Liver (tissue), 9 donors: ENCODE results near the gene RAB3GAP2. TPM values are rescaled to one million over a fixed set of nuclear protein-coding genes. Genes with fewer than 3 reads are reported as not detected.

Experiments
- DNase-seq: peaks from one replicate; pipeline ENCODE4 v3.0.0-alpha.2; 2017; ENCODE audit warnings: low spot score
- H3K27ac ChIP-seq, 2 donors: one replicate each; pipeline ENCODE4 v1.7.0; 2013; ENCODE audit warnings: inconsistent platforms in 2 of 2, low read length in 2 of 2, control low read depth in 1 of 2, low read depth in 1 of 2, mild to moderate bottlenecking in 1 of 2
- H3K27me3 ChIP-seq, 4 donors: one replicate each; pipeline versions ENCODE4 v1.6.1 to v1.7.0; 2013; ENCODE audit warnings: low read length in 3 of 4, inconsistent platforms in 1 of 4, mild to moderate bottlenecking in 1 of 4, moderate library complexity in 1 of 4; ENCODE audit not compliant: control insufficient read depth in 4 of 4, insufficient read depth in 4 of 4
- H3K36me3 ChIP-seq, 4 donors: one replicate each; pipeline versions ENCODE4 v1.6.1 to v1.7.0; 2013; ENCODE audit warnings: low read length in 3 of 4, mild to moderate bottlenecking in 3 of 4, low read depth in 1 of 4, moderate library complexity in 1 of 4; ENCODE audit not compliant: control insufficient read depth in 4 of 4, insufficient read depth in 3 of 4
- H3K4me1 ChIP-seq, 4 donors: one replicate each; pipeline versions ENCODE4 v1.6.1 to v1.7.0; 2013; ENCODE audit warnings: low read length in 3 of 4, mild to moderate bottlenecking in 3 of 4, moderate library complexity in 1 of 4; ENCODE audit not compliant: control insufficient read depth in 4 of 4, insufficient read depth in 4 of 4
- H3K4me3 ChIP-seq, 3 donors: one replicate each; pipeline versions ENCODE4 v1.6.1 to v1.7.0; 2013; ENCODE audit warnings: low read length in 3 of 3, control low read depth in 1 of 3, low read depth in 1 of 3, mild to moderate bottlenecking in 1 of 3
- H3K9ac ChIP-seq, 2 donors: one replicate each; pipeline ENCODE4 v1.7.0; 2013; ENCODE audit warnings: low read length in 2 of 2, mild to moderate bottlenecking in 2 of 2, moderate library complexity in 2 of 2, control low read depth in 1 of 2, low read depth in 1 of 2
- H3K9me3 ChIP-seq, 4 donors: one replicate each; pipeline versions ENCODE4 v1.6.1 to v1.7.0; 2013; ENCODE audit warnings: low read length in 3 of 4; ENCODE audit not compliant: control insufficient read depth in 4 of 4
- EGR1 ChIP-seq, 2 donors: IDR thresholded peaks; 2 replicates each; pipeline ENCODE4 v1.6.1; 2016 to 2018; ENCODE audit warnings: antibody characterized with exemption in 2 of 2, low read depth in 2 of 2
- FOXA1 ChIP-seq: IDR thresholded peaks from 2 replicates; pipeline ENCODE4 v1.6.1; 2016; ENCODE audit warnings: antibody characterized with exemption
- FOXA2 ChIP-seq: IDR thresholded peaks from 2 replicates; pipeline ENCODE4 v1.6.1; 2016; ENCODE audit warnings: antibody characterized with exemption
- GABPA ChIP-seq, 2 donors: IDR thresholded peaks in 1 of 2; conservative IDR thresholded peaks in 1 of 2; 2 replicates each; pipeline ENCODE4 v1.6.1; 2016; ENCODE audit warnings: antibody characterized with exemption in 2 of 2, mild to moderate bottlenecking in 1 of 2, moderate library complexity in 1 of 2
- HNF4G ChIP-seq: IDR thresholded peaks from 2 replicates; pipeline ENCODE4 v1.6.1; 2016; ENCODE audit warnings: antibody characterized with exemption
- RAD21 ChIP-seq, 2 donors: IDR thresholded peaks; 2 replicates each; pipeline ENCODE4 v1.6.1; 2016; ENCODE audit warnings: antibody characterized with exemption in 2 of 2, mild to moderate bottlenecking in 2 of 2
- RXRA ChIP-seq, 2 donors: IDR thresholded peaks; 2 replicates each; pipeline ENCODE4 v1.6.1; 2017 to 2018; ENCODE audit warnings: antibody characterized with exemption in 2 of 2, mild to moderate bottlenecking in 1 of 2
- SP1 ChIP-seq: IDR thresholded peaks from 2 replicates; pipeline ENCODE4 v1.6.1; 2018; ENCODE audit warnings: antibody characterized with exemption, mild to moderate bottlenecking
- YY1 ChIP-seq: IDR thresholded peaks from 2 replicates; pipeline ENCODE4 v1.6.1; 2016; ENCODE audit warnings: antibody characterized with exemption, mild to moderate bottlenecking
- WGBS: extraction: QIAGEN DNeasy Blood & Tissue Kit; methylation state at CpG from one replicate; pipeline ENCODE4 v1.1.7; 2013; 5-methylcytosine and 5-hydroxymethylcytosine counted together
- polyA plus RNA-seq, 2 donors: library from polyadenylated mRNA; stranded (reverse) in 1 of 2; unstranded in 1 of 2; fragments of 200-250 nt in 1 of 2; fragments of >200 nt in 1 of 2; fragmentation: Nextera tagmentation in 1 of 2; extraction: Ambion mirVana in 1 of 2; gene quantifications; one replicate each; pipeline versions ENCODE4 v1.2.1 to v1.2.3, GENCODE V29; 2013 to 2015
- total RNA-seq, 2 donors: library from RNA; depleted of rRNA; stranded (reverse); fragments of >200 nt; gene quantifications; one replicate each; pipeline ENCODE4 v1.2.3, GENCODE V29; 2014
- TF ChIP-seq, protein P1 (sequence below): IDR thresholded peaks from 2 replicates; pipeline ENCODE4 v1.6.1; 2016; ENCODE audit warnings: antibody characterized with exemption
- TF ChIP-seq, protein P2 (sequence below): fragments of 150-350 bp; IDR thresholded peaks from 2 replicates; pipeline ENCODE4 v1.5.1; 2017; ENCODE audit warnings: improper control_type of control experiment, low read depth, low read length; ENCODE audit not compliant: missing input control
- TF ChIP-seq, protein P3 (sequence below): IDR thresholded peaks from 2 replicates; pipeline ENCODE4 v1.6.1; 2016; ENCODE audit warnings: antibody characterized with exemption, mild to moderate bottlenecking
- donor health status: healthy.
- donor health status: healthy.
- donor health status: healthy.
- donor health status: healthy.
- donor health status: healthy.

Gene RAB3GAP2
- total and polyA plus RNA-seq, 4 donors, result 5.3 to 24.0 (median 11.4) TPM

DNA sequence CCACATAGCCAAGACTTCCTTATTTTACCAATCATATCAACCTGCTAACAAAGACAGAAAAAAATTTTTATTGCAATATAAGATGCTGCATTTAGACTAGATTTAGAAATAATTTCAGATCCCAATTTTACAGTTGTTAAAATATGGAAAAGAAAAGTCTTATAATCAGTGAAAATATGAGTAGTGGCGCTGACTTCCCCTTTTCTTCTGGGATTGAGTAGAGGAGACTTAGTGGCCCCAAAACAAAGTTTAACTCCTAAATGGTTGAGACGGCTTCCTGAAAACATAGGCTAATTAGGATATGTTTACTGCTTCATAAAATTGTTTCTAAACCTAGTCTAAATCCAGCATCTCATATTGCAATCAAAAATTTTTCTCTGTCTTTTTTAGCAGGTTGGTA, 68.4 kb downstream of the RAB3GAP2 start (continued):
- TF ChIP-seq, protein P1, sequence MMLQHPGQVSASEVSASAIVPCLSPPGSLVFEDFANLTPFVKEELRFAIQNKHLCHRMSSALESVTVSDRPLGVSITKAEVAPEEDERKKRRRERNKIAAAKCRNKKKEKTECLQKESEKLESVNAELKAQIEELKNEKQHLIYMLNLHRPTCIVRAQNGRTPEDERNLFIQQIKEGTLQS, result no peak
- TF ChIP-seq YY1 (no peak), HNF4G (no peak), RXRA (IDR thresholded peaks at IDR 0.05) (no peak)

DNA sequence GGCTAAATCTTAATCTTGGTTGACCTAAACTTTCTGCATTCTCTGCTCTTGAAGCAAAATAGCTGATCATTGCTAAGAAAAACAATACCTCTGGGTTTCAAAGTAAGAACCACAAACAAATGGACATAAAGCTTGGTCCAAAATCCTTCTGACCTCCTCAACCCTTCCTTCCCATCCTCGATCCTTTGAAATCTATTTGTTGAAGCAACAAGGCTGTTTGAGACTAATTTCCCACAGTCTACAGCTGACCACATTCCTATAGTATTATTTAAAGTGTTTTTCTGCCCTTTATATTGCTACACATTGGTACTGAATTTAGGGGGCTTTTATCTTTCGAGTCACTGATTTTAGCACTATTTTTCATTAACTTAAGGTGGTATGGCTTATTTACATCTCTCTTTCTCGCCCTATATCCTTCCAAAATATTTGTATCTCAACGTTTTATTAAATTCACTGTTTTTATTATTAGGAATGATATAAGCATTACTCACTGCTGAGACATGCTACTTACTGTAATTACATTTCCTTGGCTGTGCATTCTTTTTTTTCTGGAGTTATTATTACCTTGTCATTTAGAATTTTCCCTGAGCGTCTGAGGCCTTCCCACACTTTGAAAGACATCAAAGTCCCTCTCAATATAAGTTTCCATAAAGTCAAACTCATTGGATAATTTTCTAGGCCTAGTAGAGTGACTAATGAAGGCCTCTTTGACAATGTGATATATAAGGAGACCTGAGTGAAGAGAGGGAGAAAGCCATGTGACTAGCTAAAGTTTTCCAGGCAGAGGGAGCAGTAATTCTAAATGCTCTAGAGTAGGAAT, 73.9 kb downstream of the RAB3GAP2 start:
- Histone ChIP-seq H3K9ac (no peak overlapping the region), H3K4me1 (no peaks in the 10 kb centered on the region), H3K36me3 (peaks cover 8 to 39% (median 24%) of the 10 kb centered on the region in 4 donors), H3K9me3 (no peaks in the 10 kb centered on the region), H3K27me3 (no peaks in the 10 kb centered on the region), H3K4me3 (no peak overlapping the region), H3K27ac (no peak overlapping the region)
- no peak for DNase-seq
- WGBS, result 96% methylated on average over 5 of the region's 5 CpGs
- TF ChIP-seq, protein P2, sequence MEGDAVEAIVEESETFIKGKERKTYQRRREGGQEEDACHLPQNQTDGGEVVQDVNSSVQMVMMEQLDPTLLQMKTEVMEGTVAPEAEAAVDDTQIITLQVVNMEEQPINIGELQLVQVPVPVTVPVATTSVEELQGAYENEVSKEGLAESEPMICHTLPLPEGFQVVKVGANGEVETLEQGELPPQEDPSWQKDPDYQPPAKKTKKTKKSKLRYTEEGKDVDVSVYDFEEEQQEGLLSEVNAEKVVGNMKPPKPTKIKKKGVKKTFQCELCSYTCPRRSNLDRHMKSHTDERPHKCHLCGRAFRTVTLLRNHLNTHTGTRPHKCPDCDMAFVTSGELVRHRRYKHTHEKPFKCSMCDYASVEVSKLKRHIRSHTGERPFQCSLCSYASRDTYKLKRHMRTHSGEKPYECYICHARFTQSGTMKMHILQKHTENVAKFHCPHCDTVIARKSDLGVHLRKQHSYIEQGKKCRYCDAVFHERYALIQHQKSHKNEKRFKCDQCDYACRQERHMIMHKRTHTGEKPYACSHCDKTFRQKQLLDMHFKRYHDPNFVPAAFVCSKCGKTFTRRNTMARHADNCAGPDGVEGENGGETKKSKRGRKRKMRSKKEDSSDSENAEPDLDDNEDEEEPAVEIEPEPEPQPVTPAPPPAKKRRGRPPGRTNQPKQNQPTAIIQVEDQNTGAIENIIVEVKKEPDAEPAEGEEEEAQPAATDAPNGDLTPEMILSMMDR, result no peak
- TF ChIP-seq, protein P1, result no peak
- TF ChIP-seq SP1 (no peak), FOXA1 (no peak), FOXA2 (no peak), EGR1 (IDR thresholded peaks at IDR 0.05; ENCODE audit: low read depth in 2 of 2) (no peak)
- TF ChIP-seq, protein P3, sequence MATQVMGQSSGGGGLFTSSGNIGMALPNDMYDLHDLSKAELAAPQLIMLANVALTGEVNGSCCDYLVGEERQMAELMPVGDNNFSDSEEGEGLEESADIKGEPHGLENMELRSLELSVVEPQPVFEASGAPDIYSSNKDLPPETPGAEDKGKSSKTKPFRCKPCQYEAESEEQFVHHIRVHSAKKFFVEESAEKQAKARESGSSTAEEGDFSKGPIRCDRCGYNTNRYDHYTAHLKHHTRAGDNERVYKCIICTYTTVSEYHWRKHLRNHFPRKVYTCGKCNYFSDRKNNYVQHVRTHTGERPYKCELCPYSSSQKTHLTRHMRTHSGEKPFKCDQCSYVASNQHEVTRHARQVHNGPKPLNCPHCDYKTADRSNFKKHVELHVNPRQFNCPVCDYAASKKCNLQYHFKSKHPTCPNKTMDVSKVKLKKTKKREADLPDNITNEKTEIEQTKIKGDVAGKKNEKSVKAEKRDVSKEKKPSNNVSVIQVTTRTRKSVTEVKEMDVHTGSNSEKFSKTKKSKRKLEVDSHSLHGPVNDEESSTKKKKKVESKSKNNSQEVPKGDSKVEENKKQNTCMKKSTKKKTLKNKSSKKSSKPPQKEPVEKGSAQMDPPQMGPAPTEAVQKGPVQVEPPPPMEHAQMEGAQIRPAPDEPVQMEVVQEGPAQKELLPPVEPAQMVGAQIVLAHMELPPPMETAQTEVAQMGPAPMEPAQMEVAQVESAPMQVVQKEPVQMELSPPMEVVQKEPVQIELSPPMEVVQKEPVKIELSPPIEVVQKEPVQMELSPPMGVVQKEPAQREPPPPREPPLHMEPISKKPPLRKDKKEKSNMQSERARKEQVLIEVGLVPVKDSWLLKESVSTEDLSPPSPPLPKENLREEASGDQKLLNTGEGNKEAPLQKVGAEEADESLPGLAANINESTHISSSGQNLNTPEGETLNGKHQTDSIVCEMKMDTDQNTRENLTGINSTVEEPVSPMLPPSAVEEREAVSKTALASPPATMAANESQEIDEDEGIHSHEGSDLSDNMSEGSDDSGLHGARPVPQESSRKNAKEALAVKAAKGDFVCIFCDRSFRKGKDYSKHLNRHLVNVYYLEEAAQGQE, result no peak

DNA sequence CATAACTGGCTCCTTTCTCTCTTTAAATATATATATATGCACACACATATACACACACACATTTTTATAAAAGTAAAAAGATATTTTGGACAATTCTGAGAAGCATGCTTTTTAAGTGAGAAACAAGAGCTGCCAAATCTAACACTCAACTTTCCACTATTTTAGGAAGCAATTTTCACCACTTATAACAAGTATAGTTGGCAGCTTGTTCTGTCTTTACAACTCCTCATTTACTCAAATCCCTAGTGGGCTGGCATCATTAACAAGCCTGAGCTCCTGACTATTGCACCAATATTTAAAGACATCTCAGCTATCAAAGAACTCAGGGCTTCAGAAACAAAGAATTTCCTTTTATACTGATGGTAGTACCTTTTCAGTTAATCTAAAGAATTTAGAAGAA, 76.6 kb downstream of the RAB3GAP2 start:
- H3K36me3 ChIP-seq, result peaks cover 8 to 50% (median 35%) of the 10 kb centered on the region in 4 donors

More for the DNA sequence above, 76.6 kb downstream of the RAB3GAP2 start:
- no peak overlapping the region for H3K4me3 ChIP-seq
- H3K27ac ChIP-seq, result no peak overlapping the region
- H3K4me1 ChIP-seq, result no peaks in the 10 kb centered on the region
- DNase-seq, result no peak
- H3K9ac ChIP-seq, result no peak overlapping the region
- no peaks in the 10 kb centered on the region for H3K27me3 ChIP-seq
- H3K9me3 ChIP-seq, result no peaks in the 10 kb centered on the region
- TF ChIP-seq RAD21 (IDR thresholded peaks at IDR 0.05) (no peak), SP1 (no peak), GABPA (IDR thresholded peaks at IDR 0.05 in 1 of 2, conservative IDR thresholded peaks at IDR 0.05 in 1 of 2) (no peak), YY1 (no peak)
- TF ChIP-seq, protein P2, result no peak
